Mucosa of descending colon (tissue), 3 donors: ENCODE measurements around the gene DPH1. TPM values are rescaled to one million over a fixed set of nuclear protein-coding genes. Genes with fewer than 3 reads are reported as not detected.

Experiments
- ATAC-seq: fragments of 200-7000 bp; cut with Tn5 transposase; one replicate; pipeline ENCODE4 v1.9.1; 2020; ENCODE audit warnings: mild to moderate bottlenecking, moderate library complexity
- DNase-seq, 3 donors: peaks; one replicate each; pipeline ENCODE4 v3.0.0-alpha.2; 2020
- H3K36me3 ChIP-seq: fragments of 200-600 bp; one replicate; pipeline ENCODE4 v1.8.0; 2021; ENCODE audit warnings: low read depth, mild to moderate bottlenecking
- H3K4me1 ChIP-seq: fragments of 200-600 bp; one replicate; pipeline ENCODE4 v1.8.0; 2021; ENCODE audit warnings: low read depth, mild to moderate bottlenecking
- H3K4me3 ChIP-seq: fragments of 200-600 bp; one replicate; pipeline ENCODE4 v1.8.0; 2021; ENCODE audit warnings: mild to moderate bottlenecking
- H3K9me3 ChIP-seq: fragments of 200-600 bp; one replicate; pipeline ENCODE4 v1.8.0; 2021; ENCODE audit warnings: mild to moderate bottlenecking
- intact Hi-C, 2 donors: fragments of 100-400 bp; cut with DNase I in 1 of 2; cut with micrococcal nuclease in 1 of 2; formaldehyde crosslinking; loops; one replicate each; pipeline versions ENCODE4 v1.11.0 to v1.11.1; 2022; cut with DNase I, micrococcal nuclease
- total RNA-seq, 3 donors: library from RNA; stranded (reverse); fragmentation: NEBNext Ultra II Directional in 2 of 3; extraction: Animal tissue kit (Norgen Biotek cat#: 25700) in 2 of 3; gene quantifications; one replicate each; pipeline versions ENCODE4 v1.2.1 to v1.2.4, GENCODE V29; 2021 to 2023
- TF ChIP-seq, protein P1 (sequence below): fragments of 200-600 bp; IDR thresholded peaks from one replicate; pipeline ENCODE4 v1.8.0; 2022; ENCODE audit warnings: antibody characterized with exemption, mild to moderate bottlenecking
- donor health status: DM: no; HTN: no; CAD: no; lungs with moderate emphysema.
- donor health status: DM: no; HTN: no; CAD: no.
- donor health status: DM: no; HTN: yes; CAD: no.

The DPH1 gene
- total RNA-seq, 3 donors from 2014 or later, result 33.1 to 43.7 (median 42.2) TPM

DNA sequence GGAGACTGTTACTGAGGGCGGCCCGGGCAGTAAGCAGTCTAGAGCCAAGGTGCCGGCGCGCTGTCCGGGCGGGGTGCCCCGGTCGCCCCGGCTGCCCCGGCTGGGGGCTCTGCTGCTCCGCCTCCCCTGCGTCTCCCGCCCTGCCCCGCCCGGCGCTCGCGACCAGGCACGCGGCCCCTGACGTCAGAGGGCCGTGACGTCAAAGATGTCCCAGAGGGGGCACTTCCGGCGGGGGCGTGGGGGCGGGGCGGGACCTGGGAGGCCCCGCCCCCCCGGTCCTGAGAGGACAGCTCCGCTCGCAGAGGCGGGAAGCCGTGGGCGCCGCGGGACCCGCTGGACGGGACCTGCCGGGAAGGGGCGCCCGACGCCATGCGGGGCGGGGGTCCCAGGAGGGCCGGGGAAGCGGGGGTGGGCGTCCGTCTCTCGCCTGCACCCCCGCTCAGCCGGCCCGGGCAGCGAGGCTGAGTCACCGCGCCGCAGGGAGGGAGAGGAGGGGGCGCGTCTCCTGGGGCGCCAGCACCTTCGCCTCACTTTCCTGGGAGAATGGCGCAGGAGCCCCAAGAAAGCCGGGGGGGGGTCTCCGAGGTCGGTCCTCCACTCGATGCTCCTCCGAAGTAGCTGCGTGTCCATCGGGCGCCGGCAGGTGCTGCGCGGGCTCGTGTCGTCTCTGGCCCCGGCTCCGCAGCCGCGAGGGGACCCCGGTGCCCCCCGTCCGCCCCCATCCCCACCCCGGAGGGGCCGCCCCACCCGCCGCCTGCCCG lies 20.5 kb downstream of the DPH1 start:
- H3K9me3 ChIP-seq, result no peaks in the 10 kb centered on the region
- ATAC-seq, result peak; percentile 53
- TF ChIP-seq, protein P1, sequence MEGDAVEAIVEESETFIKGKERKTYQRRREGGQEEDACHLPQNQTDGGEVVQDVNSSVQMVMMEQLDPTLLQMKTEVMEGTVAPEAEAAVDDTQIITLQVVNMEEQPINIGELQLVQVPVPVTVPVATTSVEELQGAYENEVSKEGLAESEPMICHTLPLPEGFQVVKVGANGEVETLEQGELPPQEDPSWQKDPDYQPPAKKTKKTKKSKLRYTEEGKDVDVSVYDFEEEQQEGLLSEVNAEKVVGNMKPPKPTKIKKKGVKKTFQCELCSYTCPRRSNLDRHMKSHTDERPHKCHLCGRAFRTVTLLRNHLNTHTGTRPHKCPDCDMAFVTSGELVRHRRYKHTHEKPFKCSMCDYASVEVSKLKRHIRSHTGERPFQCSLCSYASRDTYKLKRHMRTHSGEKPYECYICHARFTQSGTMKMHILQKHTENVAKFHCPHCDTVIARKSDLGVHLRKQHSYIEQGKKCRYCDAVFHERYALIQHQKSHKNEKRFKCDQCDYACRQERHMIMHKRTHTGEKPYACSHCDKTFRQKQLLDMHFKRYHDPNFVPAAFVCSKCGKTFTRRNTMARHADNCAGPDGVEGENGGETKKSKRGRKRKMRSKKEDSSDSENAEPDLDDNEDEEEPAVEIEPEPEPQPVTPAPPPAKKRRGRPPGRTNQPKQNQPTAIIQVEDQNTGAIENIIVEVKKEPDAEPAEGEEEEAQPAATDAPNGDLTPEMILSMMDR, result no peak
- H3K4me3 ChIP-seq, result peak overlapping the region; percentile 22
- intact Hi-C loops, result loop anchor here in 1 of 2 donors (10.0 kb wide), 1 partner anchor 234 kb away; no protein-coding TSS in a partner anchor
- peaks cover 30% of the 10 kb centered on the region for H3K4me1 ChIP-seq
- peak; percentile 72 to 84 (median 82) for DNase-seq
- no peaks in the 10 kb centered on the region for H3K36me3 ChIP-seq

DNA sequence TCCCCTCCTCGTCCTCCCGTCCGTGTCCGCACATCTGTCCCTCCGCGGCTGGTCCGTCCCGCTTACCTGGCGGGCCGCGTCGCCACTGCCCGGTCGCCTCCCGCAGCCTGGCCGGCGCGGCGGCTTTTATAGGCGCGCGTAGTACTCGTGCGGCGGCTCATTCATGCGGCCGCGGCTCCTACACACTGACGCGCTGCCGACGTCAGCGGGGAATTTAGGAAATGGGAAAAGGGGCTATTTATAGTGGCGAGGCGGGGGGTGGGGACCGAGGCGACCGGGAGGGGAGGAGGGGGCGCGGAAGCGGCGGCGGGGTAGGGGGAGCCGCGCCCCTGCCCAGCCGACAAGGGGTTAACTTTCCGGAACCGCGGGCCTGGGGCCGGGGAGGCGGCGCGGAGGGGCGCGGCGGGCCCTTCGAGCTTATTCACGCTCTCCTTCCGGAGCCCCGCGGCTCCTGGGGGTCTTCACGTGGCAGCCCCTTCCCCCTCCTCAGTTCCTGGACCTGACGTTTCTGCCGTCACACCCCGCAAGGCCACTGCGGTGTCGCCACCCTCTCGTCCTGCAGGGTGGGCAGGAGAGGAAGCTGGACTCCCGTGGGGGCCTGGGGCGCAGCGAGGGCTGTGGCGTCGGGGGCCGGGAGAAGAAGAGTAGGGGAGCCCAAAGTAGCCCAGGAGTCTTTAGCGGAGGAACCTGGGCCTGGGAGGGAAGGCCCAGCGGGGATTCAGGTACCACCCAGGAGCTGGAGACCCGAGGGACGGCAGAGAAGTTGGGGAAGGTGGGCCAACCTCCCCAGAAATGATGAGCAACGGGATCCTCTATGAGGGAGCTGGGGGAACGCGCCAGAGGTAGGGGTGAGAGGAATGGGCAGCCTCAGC lies 21.3 kb downstream of the DPH1 start:
- TF ChIP-seq, protein P1, result no peak
- intact Hi-C loops, result loop anchor here in 1 of 2 donors (10.0 kb wide), 1 partner anchor 234 kb away; no protein-coding TSS in a partner anchor
- H3K36me3 ChIP-seq, result no peaks in the 10 kb centered on the region
- DNase-seq (peak; percentile 44 to 69 (median 58)), ATAC-seq (no peak)
- peaks cover 31% of the 10 kb centered on the region for H3K4me1 ChIP-seq
- no peaks in the 10 kb centered on the region for H3K9me3 ChIP-seq
- H3K4me3 ChIP-seq, result no peak overlapping the region

DNA sequence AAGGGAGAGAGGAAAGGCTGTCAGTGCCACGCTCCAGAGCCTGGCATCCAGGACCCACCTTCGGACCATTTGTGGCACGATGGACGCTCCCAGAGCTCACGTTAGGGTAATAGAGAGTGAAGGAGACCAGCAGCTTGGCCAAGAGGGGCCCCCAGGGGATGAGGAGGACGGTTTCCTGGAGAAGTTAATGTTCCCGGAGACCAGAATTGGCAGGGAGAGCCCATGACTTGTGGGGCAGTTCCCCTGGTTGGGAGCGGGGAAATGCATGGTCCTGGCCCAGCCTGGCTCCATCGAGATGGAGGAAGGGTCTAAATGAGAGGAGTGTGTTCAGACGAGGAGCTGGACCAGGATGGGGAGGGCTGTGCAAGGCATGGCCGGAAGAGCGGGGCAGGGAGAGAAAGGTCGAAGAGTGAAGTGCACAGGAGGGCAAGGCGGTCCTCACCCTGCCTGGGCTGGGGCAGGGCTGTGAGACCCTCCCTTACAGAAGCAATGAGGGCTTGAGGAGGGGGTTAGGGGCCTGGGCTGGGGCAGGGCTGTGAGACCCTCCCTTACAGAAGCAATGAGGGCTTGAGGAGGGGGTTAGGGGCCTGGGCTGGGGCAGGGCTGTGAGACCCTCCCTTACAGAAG lies 22.1 kb downstream of the DPH1 start:
- TF ChIP-seq, protein P1, result no peak
- no peak for ATAC-seq
- H3K36me3 ChIP-seq, result no peaks in the 10 kb centered on the region
- no peak overlapping the region for H3K4me3 ChIP-seq
- DNase-seq, result no peak
- peaks cover 39% of the 10 kb centered on the region for H3K4me1 ChIP-seq
- intact Hi-C loops, result loop anchor here in 1 of 2 donors (10.0 kb wide), 1 partner anchor 233 kb away; no protein-coding TSS in a partner anchor
- H3K9me3 ChIP-seq, result no peaks in the 10 kb centered on the region

DNA sequence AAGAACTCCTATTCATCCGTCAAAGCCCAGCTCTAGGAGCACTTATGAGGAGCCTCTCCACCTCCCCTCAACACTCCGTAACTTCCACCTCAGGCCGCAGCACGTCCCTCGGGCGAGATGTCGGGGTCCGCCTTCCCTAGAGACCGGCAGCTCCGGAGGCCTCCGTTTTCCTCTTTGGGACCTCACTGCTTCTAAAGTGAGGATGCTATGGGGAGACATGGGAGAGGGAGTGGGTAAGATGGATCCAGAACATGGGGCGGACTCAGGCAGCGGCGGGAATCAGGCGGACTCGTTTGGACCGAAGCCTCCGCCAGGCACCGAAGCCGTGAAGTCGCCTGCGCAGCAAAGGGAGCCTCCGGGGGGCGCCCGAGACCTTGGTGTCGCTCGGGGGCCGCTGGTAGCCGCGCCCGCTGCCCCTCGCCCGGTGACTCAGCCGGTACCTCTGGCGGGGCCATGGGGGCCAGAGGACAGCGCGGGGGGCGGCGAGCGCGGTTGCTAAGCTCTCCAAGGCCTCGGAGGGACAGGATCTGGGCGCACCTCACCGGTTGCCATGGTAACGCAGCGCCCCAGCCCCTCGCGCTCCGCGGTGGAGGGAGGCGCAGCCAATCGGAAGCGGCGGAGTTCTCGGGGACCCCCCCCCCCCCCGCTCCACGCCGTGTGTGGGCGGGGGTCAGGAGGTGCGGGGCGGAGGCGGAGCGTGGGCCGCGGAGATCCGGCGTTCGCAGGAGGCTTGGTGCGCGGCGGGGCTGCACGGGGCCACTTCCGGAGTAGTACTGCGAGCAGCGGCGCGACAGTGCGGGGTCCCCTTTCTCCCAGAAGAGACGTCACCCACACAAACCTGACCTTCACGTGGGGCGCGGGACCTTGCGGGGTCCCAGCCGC lies 23.7 kb downstream of the DPH1 start:
- Histone ChIP-seq H3K4me3 (no peak overlapping the region), H3K4me1 (peaks cover 51% of the 10 kb centered on the region), H3K9me3 (no peaks in the 10 kb centered on the region), H3K36me3 (no peaks in the 10 kb centered on the region)
- peak; percentile 3 for ATAC-seq
- DNase-seq, result peak; percentile 80 to 86 (median 82)
- intact Hi-C loops, result loop anchor here in 1 of 2 donors (10.0 kb wide), 1 partner anchor 231 kb away; no protein-coding TSS in a partner anchor
- TF ChIP-seq, protein P1, result peak; percentile 30

DNA sequence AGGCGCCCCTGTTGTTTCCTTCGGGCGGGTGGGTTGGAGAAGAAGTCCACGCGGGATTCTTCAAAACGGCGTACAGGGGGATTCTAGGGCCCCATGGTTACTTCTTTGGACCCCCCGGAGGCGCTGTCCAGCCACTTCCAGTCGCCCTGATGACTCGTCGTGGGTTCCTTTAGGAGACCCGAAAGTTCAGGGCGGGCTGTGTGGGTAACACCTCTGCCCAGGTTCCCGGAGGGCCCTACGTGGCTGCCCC lies 24.2 kb downstream of the DPH1 start:
- intact Hi-C loops, result loop anchor here in 1 of 2 donors (10.0 kb wide), 1 partner anchor 231 kb away; no protein-coding TSS in a partner anchor
- DNase-seq (no peak), ATAC-seq (no peak)
- no peak overlapping the region for H3K4me3 ChIP-seq
- no peaks in the 10 kb centered on the region for H3K36me3 ChIP-seq
- TF ChIP-seq, protein P1, result no peak
- H3K4me1 ChIP-seq, result peaks cover 52% of the 10 kb centered on the region
- no peaks in the 10 kb centered on the region for H3K9me3 ChIP-seq
